Kidney epithelial cell (primary cell): Measurements from ENCODE around the gene AFF3. TPM values are rescaled to one million over a fixed set of nuclear protein-coding genes. Genes with fewer than 3 reads are reported as not detected.

Source experiments
- DNase-seq: peaks from one replicate; pipeline ENCODE4 v3.0.0-alpha.2; 2010; ENCODE audit warnings: low read depth
- H3K27me3 ChIP-seq: 2 replicates; pipeline ENCODE4 v1.6.0; 2011; ENCODE audit warnings: low read length; ENCODE audit not compliant: control insufficient read depth, insufficient read depth
- H3K36me3 ChIP-seq: 2 replicates; pipeline ENCODE4 v1.5.1; 2011; ENCODE audit warnings: low read length; ENCODE audit not compliant: control insufficient read depth, insufficient read depth
- H3K4me3 ChIP-seq: 2 replicates; pipeline ENCODE4 v1.5.1; 2011; ENCODE audit warnings: low read depth, mild to moderate bottlenecking, control low read depth, low read length
- total RNA-seq: library from RNA; depleted of rRNA; stranded (reverse); fragments of >200 nt; gene quantifications from 2 replicates; pipeline ENCODE4 v1.2.3, GENCODE V29; 2015
- TF ChIP-seq, protein P1 (sequence below): IDR thresholded peaks from 2 replicates; pipeline ENCODE4 v1.5.1; 2011; ENCODE audit warnings: mild to moderate bottlenecking, moderate library complexity, low read length, control low read depth, inconsistent platforms; ENCODE audit not compliant: insufficient read depth, poor library complexity, severe bottlenecking

The AFF3 gene
- total RNA-seq, 1 donor from 2014 or later = 13.9 TPM

GRCh38 chr2:99845296-99845695, 297.1 kb downstream of the AFF3 start:
- Histone ChIP-seq H3K4me3 (no peak overlapping the region), H3K36me3 (no peaks in the 10 kb centered on the region), H3K27me3 (no peaks in the 10 kb centered on the region)
- TF ChIP-seq, protein P1, sequence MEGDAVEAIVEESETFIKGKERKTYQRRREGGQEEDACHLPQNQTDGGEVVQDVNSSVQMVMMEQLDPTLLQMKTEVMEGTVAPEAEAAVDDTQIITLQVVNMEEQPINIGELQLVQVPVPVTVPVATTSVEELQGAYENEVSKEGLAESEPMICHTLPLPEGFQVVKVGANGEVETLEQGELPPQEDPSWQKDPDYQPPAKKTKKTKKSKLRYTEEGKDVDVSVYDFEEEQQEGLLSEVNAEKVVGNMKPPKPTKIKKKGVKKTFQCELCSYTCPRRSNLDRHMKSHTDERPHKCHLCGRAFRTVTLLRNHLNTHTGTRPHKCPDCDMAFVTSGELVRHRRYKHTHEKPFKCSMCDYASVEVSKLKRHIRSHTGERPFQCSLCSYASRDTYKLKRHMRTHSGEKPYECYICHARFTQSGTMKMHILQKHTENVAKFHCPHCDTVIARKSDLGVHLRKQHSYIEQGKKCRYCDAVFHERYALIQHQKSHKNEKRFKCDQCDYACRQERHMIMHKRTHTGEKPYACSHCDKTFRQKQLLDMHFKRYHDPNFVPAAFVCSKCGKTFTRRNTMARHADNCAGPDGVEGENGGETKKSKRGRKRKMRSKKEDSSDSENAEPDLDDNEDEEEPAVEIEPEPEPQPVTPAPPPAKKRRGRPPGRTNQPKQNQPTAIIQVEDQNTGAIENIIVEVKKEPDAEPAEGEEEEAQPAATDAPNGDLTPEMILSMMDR = no peak
- DNase-seq = no peak

GRCh38 chr2:99842451-99842850, 299.9 kb downstream of the AFF3 start:
- TF ChIP-seq, protein P1 = no peak
- no peaks in the 10 kb centered on the region for H3K36me3 ChIP-seq
- no peak for DNase-seq
- no peaks in the 10 kb centered on the region for H3K27me3 ChIP-seq
- H3K4me3 ChIP-seq = no peak overlapping the region

DNA sequence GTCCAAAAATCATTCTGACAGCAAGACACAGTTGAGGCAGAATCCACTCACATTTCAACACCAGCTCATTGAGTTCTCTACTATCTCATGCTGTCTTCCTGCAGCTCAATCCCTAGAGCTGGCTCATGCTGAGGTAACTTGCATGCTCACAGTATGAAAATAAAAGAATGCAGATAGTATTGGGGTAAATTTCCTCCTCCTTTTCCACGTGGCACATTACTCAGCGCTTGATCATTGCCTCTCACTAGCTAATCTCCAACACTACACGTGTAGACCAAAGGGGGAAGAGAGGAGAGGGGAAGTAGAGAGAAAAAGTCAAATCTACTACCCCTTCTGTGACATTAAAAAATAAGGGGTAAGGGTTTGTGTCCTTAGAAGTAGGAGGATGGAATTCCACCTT, 300.6 kb downstream of the AFF3 start:
- no peak for DNase-seq
- TF ChIP-seq, protein P1 = no peak
- H3K36me3 ChIP-seq = no peaks in the 10 kb centered on the region

GRCh38 chr2:99840831-99841230, 301.6 kb downstream of the AFF3 start:
- DNase-seq = no peak
- TF ChIP-seq, protein P1 = no peak
- Histone ChIP-seq H3K36me3 (no peaks in the 10 kb centered on the region), H3K27me3 (no peaks in the 10 kb centered on the region), H3K4me3 (no peak overlapping the region)

More for the DNA sequence above, 300.6 kb downstream of the AFF3 start:
- Histone ChIP-seq H3K4me3 (no peak overlapping the region), H3K27me3 (no peaks in the 10 kb centered on the region)

DNA sequence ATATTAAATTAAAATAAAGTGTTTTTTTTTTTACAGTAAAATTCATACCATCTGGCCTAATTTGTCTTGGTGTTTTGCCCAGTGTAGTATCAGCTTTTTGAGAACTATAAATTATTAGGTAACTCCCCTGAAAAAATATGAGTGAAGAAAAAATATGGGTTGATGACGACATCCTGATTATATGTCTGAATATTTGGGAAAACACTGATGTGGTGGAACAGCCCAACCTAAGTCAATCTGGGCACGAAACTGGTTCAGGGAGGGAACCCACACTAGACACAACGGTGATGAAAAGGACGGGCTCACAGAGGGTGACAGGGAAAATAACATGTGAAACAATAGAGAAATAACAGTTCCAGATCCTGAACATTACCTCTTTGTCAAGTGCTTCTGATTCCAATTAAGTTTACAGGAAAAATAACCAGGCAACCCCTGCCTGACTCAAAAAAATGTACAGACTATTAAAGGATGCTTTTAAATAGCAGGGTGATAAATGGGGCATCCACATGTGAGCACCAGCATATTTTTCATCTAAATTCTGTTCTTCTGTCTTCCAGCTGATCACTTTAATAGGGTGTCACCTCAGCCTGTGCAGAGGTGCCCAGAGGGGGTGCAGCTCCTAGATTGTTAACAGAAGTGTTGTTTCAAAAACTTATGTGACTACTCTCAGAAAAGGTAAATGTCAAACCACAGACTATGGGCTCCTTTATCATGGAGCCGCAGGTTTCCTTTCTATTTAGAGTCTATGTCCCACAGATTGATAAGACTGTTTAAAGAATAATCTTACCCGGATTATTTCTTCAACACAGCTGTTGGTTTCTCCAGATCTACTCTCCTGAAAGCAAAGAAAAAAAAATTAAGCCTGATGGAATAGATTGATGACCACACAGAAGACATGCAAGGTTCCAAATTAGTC, 305.4 kb downstream of the AFF3 start:
- Histone ChIP-seq H3K4me3 (no peak overlapping the region), H3K36me3 (no peaks in the 10 kb centered on the region), H3K27me3 (no peaks in the 10 kb centered on the region)
- TF ChIP-seq, protein P1 = no peak
- DNase-seq = no peak

GRCh38 chr2:99834426-99834825, 308.0 kb downstream of the AFF3 start:
- Histone ChIP-seq H3K36me3 (no peaks in the 10 kb centered on the region), H3K4me3 (no peak overlapping the region), H3K27me3 (no peaks in the 10 kb centered on the region)
- DNase-seq = no peak
- TF ChIP-seq, protein P1 = no peak
